DLD1 (cell line): ENCODE data around the gene MAP3K1.

Experiments used
- in situ Hi-C: cut with HindIII; loops from 2 replicates; pipeline ENCODE4 v1.10.0; 2017; ENCODE audit warnings: low sequenced_read_pairs

MAP3K1 gene

DNA sequence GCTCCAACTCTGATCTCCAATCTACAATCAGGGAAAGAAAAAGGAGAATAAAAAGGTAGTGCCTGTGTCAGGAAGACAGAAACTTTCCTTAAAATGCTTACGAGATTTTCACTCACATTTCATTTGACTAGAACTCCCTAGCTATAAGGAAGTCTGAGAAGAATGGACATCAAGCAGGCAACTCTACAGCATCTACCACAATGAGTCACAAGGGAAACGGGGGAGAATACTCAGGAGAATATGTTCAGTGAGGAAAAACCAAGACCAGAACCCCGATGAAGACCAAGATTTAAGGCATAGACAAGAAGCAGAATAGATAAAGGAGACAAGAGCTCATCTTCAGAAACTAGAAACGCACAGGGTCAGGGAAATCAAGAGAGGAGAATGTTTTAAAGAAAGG is 85.0 kb downstream of the MAP3K1 start:
- in situ Hi-C loops: loop anchor here (25.0 kb wide), 1 partner anchor 362 kb away; no protein-coding TSS in a partner anchor

DNA sequence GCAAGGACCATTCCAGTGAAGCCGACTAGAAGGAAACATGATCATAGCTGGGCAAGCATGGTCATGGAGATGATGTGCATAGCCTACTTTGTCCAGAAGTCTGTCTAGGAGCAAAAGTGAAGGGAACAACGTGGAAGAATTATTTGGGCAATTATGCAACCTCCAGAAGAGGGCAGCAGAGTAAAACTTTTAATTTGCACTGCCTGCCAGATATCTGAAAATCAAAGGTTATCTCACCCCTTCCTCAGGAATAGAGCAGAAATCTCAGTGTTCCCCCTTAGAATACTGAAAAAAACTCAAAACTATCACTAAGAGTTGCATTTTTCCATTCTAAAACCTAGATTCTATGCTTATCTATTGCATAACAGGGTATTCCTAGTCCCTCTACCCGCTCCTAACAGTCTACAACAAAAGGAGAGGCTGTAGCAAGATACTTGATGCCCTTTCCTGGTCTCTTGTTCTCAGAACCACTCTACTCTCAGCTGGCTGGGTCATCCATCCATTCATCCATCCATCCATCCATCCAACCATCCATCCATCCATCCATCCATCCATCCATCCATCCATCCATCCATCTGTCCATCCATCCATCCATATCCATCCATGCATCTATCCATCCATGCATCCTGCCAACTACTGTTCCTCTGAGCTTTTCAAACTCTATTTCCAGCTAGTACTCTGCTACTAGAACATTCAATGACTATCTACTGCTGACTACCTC is 85.7 kb downstream of the MAP3K1 start:
- in situ Hi-C loops: loop anchor here (25.0 kb wide), 1 partner anchor 361 kb away; no protein-coding TSS in a partner anchor

- in situ Hi-C loops: loop anchor here (25.0 kb wide), 1 partner anchor 353 kb away; no protein-coding TSS in a partner anchor
Measured at GRCh38 chr5:56908942-56909293, 93.6 kb downstream of the MAP3K1 start.

DNA sequence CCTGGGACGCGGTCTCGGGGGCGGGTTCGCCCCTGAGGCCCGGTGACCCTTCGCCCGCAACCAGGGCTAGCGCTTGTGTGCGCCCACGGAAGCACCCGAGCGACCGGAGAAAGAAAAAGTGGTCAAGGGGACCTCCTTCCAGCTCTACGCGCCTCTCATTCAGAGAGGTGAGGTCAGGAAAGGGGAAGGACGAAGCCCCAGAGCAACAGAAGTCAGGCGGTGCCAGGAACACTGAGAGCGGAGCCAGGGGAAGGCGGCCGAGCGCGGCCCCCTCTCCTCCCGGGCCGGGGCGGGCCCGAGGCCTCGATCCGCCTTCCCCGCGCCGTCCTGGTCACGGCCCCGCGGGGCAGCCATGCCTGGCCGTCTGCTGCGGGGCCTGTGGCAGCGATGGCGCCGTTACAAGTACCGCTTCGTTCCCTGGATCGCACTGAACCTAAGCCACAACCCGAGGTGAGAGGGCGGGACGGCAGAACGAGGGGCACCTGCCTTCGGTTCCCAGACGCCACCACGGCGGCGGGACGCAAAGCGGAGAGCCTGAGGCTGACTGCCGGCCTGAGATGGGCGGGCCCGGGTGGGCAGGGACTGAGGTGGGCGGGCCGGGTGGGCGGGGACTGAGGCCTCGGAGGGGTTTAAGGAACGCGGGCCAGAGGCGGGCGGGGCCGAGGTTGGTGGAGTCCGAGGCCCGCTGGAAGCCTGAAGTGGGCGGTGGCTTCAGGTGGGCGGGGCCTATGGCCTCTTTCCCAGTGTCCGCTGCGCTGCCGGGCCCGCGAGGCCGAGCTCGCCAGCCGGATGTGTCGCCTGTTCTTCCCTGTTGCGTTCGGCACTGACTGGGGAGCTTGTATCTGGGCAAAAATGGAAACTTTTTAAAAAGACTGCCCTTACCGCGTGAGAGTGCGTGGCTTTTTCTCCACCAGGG is 94.2 kb downstream of the MAP3K1 start, which contains the start of gene SETD9:
Gene SETD9, plus strand, starts transcription at position 303 of the 916 bp plus-strand sequence. Its CDS starts 50 bp downstream, at position 353.
- in situ Hi-C loops: loop anchor here (25.0 kb wide), 1 partner anchor 353 kb away; no protein-coding TSS in a partner anchor

- in situ Hi-C loops: loop anchor here (25.0 kb wide), 1 partner anchor 352 kb away; no protein-coding TSS in a partner anchor
Measured at GRCh38 chr5:56910210-56910965, 95.0 kb downstream of the MAP3K1 start.

GRCh38 chr5:56913766-56914165 is 98.4 kb downstream of the MAP3K1 start:
- in situ Hi-C loops: loop anchor here (25.0 kb wide), 1 partner anchor 349 kb away; no protein-coding TSS in a partner anchor

GRCh38 chr5:56914678-56915077 is 99.3 kb downstream of the MAP3K1 start:
- in situ Hi-C loops: loop anchor here (25.0 kb wide), 1 partner anchor 348 kb away; no protein-coding TSS in a partner anchor

GRCh38 chr5:56917534-56917933 is 102.2 kb downstream of the MAP3K1 start:
- in situ Hi-C loops: loop anchor here (25.0 kb wide), 1 partner anchor 345 kb away; no protein-coding TSS in a partner anchor

- in situ Hi-C loops: loop anchor here (25.0 kb wide), 1 partner anchor 344 kb away; no protein-coding TSS in a partner anchor
Measured at GRCh38 chr5:56918054-56918453, 102.7 kb downstream of the MAP3K1 start.

DNA sequence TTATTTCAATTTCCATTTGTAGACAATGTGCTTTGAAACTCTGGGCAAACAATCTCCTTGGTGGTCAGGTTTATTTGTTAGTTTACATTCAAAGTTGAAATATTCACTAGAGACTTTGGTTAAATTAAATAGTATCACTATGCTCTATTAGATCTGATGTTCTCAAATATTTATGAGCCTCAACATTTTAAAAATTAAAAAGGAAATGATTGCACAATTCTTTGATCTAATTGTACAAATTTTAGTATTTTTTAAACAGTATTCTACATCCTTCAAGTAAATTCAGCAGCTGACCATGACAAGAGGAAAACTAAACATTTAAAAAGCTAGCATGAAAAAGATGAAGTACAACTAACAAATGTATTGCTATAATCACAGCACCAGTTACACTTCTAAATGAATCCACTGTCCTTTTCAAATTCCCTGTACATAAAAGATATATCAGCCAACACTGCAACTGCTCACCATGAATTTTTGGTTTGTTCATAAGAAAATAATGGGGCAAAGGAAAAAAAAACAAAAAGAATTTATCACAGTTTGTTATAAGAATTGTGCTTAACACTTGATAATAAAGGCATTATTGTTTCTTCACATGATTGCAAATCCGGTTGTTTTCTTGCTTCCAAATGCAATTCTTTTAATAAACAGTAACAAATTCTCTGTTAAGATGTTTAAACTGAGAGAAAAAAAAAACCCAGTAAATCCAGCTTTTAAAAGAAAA is 104.8 kb downstream of the MAP3K1 start:
- in situ Hi-C loops: loop anchor here (25.0 kb wide), 1 partner anchor 342 kb away; no protein-coding TSS in a partner anchor

DNA sequence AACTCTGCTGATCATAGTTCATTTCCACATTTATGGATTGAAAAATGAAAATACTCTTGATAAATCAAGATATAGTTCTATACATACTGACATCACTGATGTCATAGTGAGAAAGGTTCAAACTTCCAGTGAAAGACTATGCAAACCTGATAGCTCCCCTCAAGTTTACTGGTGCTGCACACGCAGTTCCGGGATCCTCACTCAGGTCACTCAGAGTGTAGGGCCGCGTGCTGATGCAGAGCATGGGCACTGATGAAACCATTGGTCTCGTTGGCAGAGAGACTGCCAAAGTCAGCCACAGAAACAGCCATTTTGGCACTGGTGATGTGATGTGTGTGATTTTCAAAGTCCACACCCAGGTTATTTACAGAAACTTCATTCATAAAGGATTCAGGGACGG is 107.6 kb downstream of the MAP3K1 start:
- in situ Hi-C loops: loop anchor here (25.0 kb wide), 1 partner anchor 339 kb away; no protein-coding TSS in a partner anchor

GRCh38 chr5:56934325-56934724 is 119.0 kb downstream of the MAP3K1 start:
- in situ Hi-C loops: no loop called here

GRCh38 chr5:56938858-56939257 is 123.5 kb downstream of the MAP3K1 start:
- in situ Hi-C loops: no loop called here

GRCh38 chr5:56941981-56942380 is 126.6 kb downstream of the MAP3K1 start:
- in situ Hi-C loops: no loop called here
